Tibial nerve (tissue), 4 donors: ENCODE measurements around the gene TBC1D8B. TPM values are rescaled to one million over a fixed set of nuclear protein-coding genes. Genes with fewer than 3 reads are reported as not detected.

Experiments used
- DNase-seq, 2 donors: peaks; one replicate each; pipeline ENCODE4 v3.0.0-alpha.2; 2019; ENCODE audit warnings: low spot score in 2 of 2
- H3K27ac ChIP-seq, 4 donors: fragments of 200-600 bp; sonication (generic) in 3 of 4; one replicate each; pipeline ENCODE4 v1.5.1; 2017 to 2019; ENCODE audit warnings: mild to moderate bottlenecking in 1 of 4
- H3K27me3 ChIP-seq, 2 donors: fragments of 200-600 bp; sonication (generic) in 1 of 2; one replicate each; pipeline versions ENCODE4 v1.5.1 to v1.6.0; 2017 to 2019
- H3K36me3 ChIP-seq, 3 donors: fragments of 200-600 bp; sonication (generic); one replicate each; pipeline ENCODE4 v1.5.1; 2018 to 2019
- H3K4me1 ChIP-seq, 4 donors: fragments of 200-600 bp; sonication (generic) in 3 of 4; one replicate each; pipeline ENCODE4 v1.5.1; 2017 to 2019
- H3K4me3 ChIP-seq, 4 donors: fragments of 200-600 bp; sonication (generic) in 3 of 4; one replicate each; pipeline ENCODE4 v1.5.1; 2017 to 2019; ENCODE audit warnings: mild to moderate bottlenecking in 1 of 4, moderate library complexity in 1 of 4
- H3K9me3 ChIP-seq, 4 donors: fragments of 200-600 bp; sonication (generic) in 3 of 4; one replicate each; pipeline ENCODE4 v1.5.1; 2017 to 2019
- EP300 ChIP-seq, 2 donors: sonication (generic); formaldehyde crosslinking; IDR thresholded peaks; one replicate each; pipeline ENCODE4 v1.6.1; 2017; ENCODE audit warnings: antibody characterized with exemption in 2 of 2, mild to moderate bottlenecking in 1 of 2
- POLR2A ChIP-seq, 2 donors: fragments of 450-650 bp; IDR thresholded peaks; one replicate each; pipeline ENCODE4 v1.6.1; 2017; ENCODE audit warnings: antibody characterized with exemption in 2 of 2, mild to moderate bottlenecking in 2 of 2, moderate library complexity in 2 of 2
- WGBS, 2 donors: methylation state at CpG; one replicate each; pipeline ENCODE4 v1.1.5; 2018; 5-methylcytosine and 5-hydroxymethylcytosine counted together
- total RNA-seq, 4 donors: library from RNA; depleted of rRNA; stranded (reverse); fragments of >200 nt; gene quantifications; one replicate each; pipeline ENCODE4 v1.1.0, GENCODE V29; 2016
- TF ChIP-seq, protein P1 (sequence below), 5 experiments: fragments of 200-600 bp in 3 of 5; fragments of 450-650 bp in 2 of 5; sonication (generic) in 3 of 5; IDR thresholded peaks; one replicate each; pipeline ENCODE4 v1.5.1; 2016 to 2019; ENCODE audit warnings: antibody characterized with exemption in 5 of 5, mild to moderate bottlenecking in 3 of 5, moderate library complexity in 2 of 5

Gene TBC1D8B
- total RNA-seq, 4 donors from 2014 or later = 8.1 to 16.7 (median 10.4) TPM

- no peaks in the 10 kb centered on the region for H3K36me3 ChIP-seq
- H3K27ac ChIP-seq = no peak overlapping the region
- H3K27me3 ChIP-seq = peaks cover 0 to 14% of the 10 kb centered on the region in 2 donors
- WGBS, 2 donors = 32 to 46% methylated on average over 2 of the region's 2 CpGs
- DNase-seq = no peak
- TF ChIP-seq, protein P1, sequence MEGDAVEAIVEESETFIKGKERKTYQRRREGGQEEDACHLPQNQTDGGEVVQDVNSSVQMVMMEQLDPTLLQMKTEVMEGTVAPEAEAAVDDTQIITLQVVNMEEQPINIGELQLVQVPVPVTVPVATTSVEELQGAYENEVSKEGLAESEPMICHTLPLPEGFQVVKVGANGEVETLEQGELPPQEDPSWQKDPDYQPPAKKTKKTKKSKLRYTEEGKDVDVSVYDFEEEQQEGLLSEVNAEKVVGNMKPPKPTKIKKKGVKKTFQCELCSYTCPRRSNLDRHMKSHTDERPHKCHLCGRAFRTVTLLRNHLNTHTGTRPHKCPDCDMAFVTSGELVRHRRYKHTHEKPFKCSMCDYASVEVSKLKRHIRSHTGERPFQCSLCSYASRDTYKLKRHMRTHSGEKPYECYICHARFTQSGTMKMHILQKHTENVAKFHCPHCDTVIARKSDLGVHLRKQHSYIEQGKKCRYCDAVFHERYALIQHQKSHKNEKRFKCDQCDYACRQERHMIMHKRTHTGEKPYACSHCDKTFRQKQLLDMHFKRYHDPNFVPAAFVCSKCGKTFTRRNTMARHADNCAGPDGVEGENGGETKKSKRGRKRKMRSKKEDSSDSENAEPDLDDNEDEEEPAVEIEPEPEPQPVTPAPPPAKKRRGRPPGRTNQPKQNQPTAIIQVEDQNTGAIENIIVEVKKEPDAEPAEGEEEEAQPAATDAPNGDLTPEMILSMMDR (IDR thresholded peaks at IDR 0.05) = no peak
- TF ChIP-seq POLR2A (IDR thresholded peaks at IDR 0.05) (no peak), EP300 (IDR thresholded peaks at IDR 0.05) (no peak)
- H3K9me3 ChIP-seq = no peaks in the 10 kb centered on the region
- H3K4me3 ChIP-seq = no peak overlapping the region
- no peaks in the 10 kb centered on the region for H3K4me1 ChIP-seq
Measured at GRCh38 chrX:106912864-106913263, 110.4 kb downstream of the TBC1D8B start.

GRCh38 chrX:106917830-106918500, 115.5 kb downstream of the TBC1D8B start:
- H3K27ac ChIP-seq = no peak overlapping the region
- no peaks in the 10 kb centered on the region for H3K36me3 ChIP-seq
- WGBS, 2 donors = 55 to 73% methylated on average over 6 of the region's 6 CpGs
- H3K4me1 ChIP-seq = no peaks in the 10 kb centered on the region
- H3K9me3 ChIP-seq = no peaks in the 10 kb centered on the region
- peaks cover 0 to 25% of the 10 kb centered on the region in 2 donors for H3K27me3 ChIP-seq
- DNase-seq = no peak
- TF ChIP-seq EP300 (IDR thresholded peaks at IDR 0.05) (no peak), POLR2A (IDR thresholded peaks at IDR 0.05) (no peak)
- TF ChIP-seq, protein P1 (IDR thresholded peaks at IDR 0.05) = no peak
- no peak overlapping the region for H3K4me3 ChIP-seq

- Histone ChIP-seq H3K36me3 (no peaks in the 10 kb centered on the region), H3K4me3 (no peak within 1 kb of the TSS), H3K27ac (no peak within 1 kb of the TSS), H3K27me3 (peaks cover 0 to 14% of the 10 kb centered on the region in 2 donors), H3K9me3 (no peaks in the 10 kb centered on the region), H3K4me1 (no peaks in the 10 kb centered on the region)
- DNase-seq = no peak
- no peak for TF ChIP-seq POLR2A (IDR thresholded peaks at IDR 0.05)
- WGBS, 2 donors = 29 to 46% methylated on average over 2 of the region's 2 CpGs
Measured at GRCh38 chrX:106919932-106920452, 117.5 kb downstream of the TBC1D8B start, which contains the start of gene CLDN2. Gene CLDN2, plus strand, starts transcription at chrX:106920402. Its CDS starts 7,827 bp downstream, at chrX:106928229.

DNA sequence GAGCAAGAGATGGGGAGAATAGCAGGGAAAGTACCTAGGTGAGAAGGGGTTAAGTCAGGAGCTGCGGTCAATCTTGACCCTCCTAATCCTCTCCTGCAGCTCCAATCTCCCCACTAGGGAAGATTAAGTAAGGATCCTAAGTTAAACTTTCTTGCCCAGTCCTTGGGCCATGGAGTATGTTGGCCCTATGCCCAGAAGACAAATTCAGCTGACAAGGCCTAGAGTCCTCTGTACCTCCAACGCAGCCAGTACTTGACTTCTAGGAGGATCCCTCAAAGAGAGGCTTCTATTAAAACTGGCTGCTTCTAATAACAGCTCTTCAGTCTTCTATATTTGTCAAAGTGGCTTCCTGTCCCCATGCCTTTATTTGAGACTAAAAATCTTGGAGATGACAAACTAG, 119.2 kb downstream of the TBC1D8B start:
- Histone ChIP-seq H3K27ac (no peak overlapping the region), H3K9me3 (no peaks in the 10 kb centered on the region), H3K36me3 (no peaks in the 10 kb centered on the region), H3K4me1 (no peaks in the 10 kb centered on the region), H3K4me3 (no peak overlapping the region), H3K27me3 (peaks cover 0 to 14% of the 10 kb centered on the region in 2 donors)
- WGBS, 2 donors = 61 to 71% methylated on average over 2 of the region's 2 CpGs
- DNase-seq = no peak
- TF ChIP-seq, protein P1 (IDR thresholded peaks at IDR 0.05) = no peak
- TF ChIP-seq POLR2A (IDR thresholded peaks at IDR 0.05) (no peak), EP300 (IDR thresholded peaks at IDR 0.05) (no peak)

Other genes starting within 250 kb of the TBC1D8B start
- gene RADX, start 190.7 kb upstream of the TBC1D8B start, total RNA-seq = 1 to 10 TPM; 3.5 to 9.6 (median 5.6) TPM
- 1 to 10 TPM in 2 of 4 donors, under 1 TPM in 2; 0.20 to 5.0 (median 1.1) TPM for gene RNF128, start 76.0 kb upstream of the TBC1D8B start, total RNA-seq
- gene RIPPLY1, start 100.7 kb downstream of the TBC1D8B start, total RNA-seq = not detected
- gene CLDN2, start 117.7 kb downstream of the TBC1D8B start, total RNA-seq = under 1 TPM in 3 of 4 donors, not detected in 1; 0.21 to 0.44 (median 0.30) TPM
- 10 to 100 TPM; 14.1 to 27.1 (median 21.6) TPM for gene MORC4, start 197.5 kb downstream of the TBC1D8B start, total RNA-seq